Activated gamma-delta T cell treated with anti-CD3 and anti-CD28 coated beads, Interleukin-2, amount 50 U/mL, for 16 hours (primary cell): ENCODE measurements around the gene NMNAT2.
A peak's percentile ranks its signal among the peaks of the same experiment; 100 is the strongest.
"Not testable (repeated sequence)": the region's sequence is repeated elsewhere in the genome, so short reads cannot be mapped to it uniquely, and the experiment has no call there.

Experiments
- DNase-seq: peaks from one replicate; pipeline ENCODE4 v3.0.0-alpha.2; 2020; ENCODE audit warnings: low read depth

Gene NMNAT2

GRCh38 chr1:183285256-183285655 is 132.9 kb downstream of the NMNAT2 start:
- no peak for DNase-seq

GRCh38 chr1:183284086-183284485 is 134.1 kb downstream of the NMNAT2 start:
- DNase-seq, result no peak

- no peak for DNase-seq
These were observed 134.9 kb downstream of the NMNAT2 start for GRCh38 chr1:183283286-183283685.

GRCh38 chr1:183282101-183282855 is 135.9 kb downstream of the NMNAT2 start:
- DNase-seq, result no peak

- peak; percentile 34 for DNase-seq
These were observed 136.6 kb downstream of the NMNAT2 start for GRCh38 chr1:183281553-183282091.

GRCh38 chr1:183281039-183281438 is 137.1 kb downstream of the NMNAT2 start:
- no peak for DNase-seq

GRCh38 chr1:183279835-183280234 is 138.3 kb downstream of the NMNAT2 start:
- DNase-seq, result no peak

GRCh38 chr1:183278739-183279591 is 139.2 kb downstream of the NMNAT2 start:
- DNase-seq, result no peak

GRCh38 chr1:183277821-183278738 is 140.1 kb downstream of the NMNAT2 start:
- DNase-seq, result no peak

GRCh38 chr1:183276386-183277080 is 141.6 kb downstream of the NMNAT2 start:
- no peak for DNase-seq

- DNase-seq, result no peak
These were observed 142.9 kb downstream of the NMNAT2 start for GRCh38 chr1:183275322-183275721.

- no peak for DNase-seq
These were observed 143.3 kb downstream of the NMNAT2 start for GRCh38 chr1:183274836-183275235.

- not testable (repeated sequence) for DNase-seq
These were observed 144.2 kb downstream of the NMNAT2 start for GRCh38 chr1:183273984-183274383.

GRCh38 chr1:183273300-183273699 is 144.9 kb downstream of the NMNAT2 start:
- DNase-seq, result no peak

GRCh38 chr1:183272390-183272848 is 145.8 kb downstream of the NMNAT2 start:
- DNase-seq, result no peak

GRCh38 chr1:183270541-183271141 is 147.5 kb downstream of the NMNAT2 start:
- DNase-seq, result no peak

GRCh38 chr1:183267646-183268431 is 150.3 kb downstream of the NMNAT2 start:
- DNase-seq, result no peak

- DNase-seq, result no peak
These were observed 154.1 kb downstream of the NMNAT2 start for GRCh38 chr1:183263886-183264602.

GRCh38 chr1:183262628-183263200 is 155.5 kb downstream of the NMNAT2 start:
- no peak for DNase-seq
